22Rv1 (cell line): ENCODE data around the gene SPINK2.

Source experiments
- H3K27ac ChIP-seq: fragments of 450-650 bp; 2 replicates; pipeline ENCODE4 v1.5.1; 2017
- ZFX ChIP-seq: fragments of 450-650 bp; IDR thresholded peaks from 2 replicates; pipeline ENCODE4 v1.6.1; 2017; ENCODE audit warnings: antibody characterized with exemption, borderline replicate concordance
- TF ChIP-seq, protein P1 (sequence below): fragments of 450-650 bp; IDR thresholded peaks from 2 replicates; pipeline ENCODE4 v1.5.1; 2017; ENCODE audit warnings: mild to moderate bottlenecking

Gene SPINK2

GRCh38 chr4:56783986-56784385, 37.5 kb downstream of the SPINK2 start:
- TF ChIP-seq, protein P1, sequence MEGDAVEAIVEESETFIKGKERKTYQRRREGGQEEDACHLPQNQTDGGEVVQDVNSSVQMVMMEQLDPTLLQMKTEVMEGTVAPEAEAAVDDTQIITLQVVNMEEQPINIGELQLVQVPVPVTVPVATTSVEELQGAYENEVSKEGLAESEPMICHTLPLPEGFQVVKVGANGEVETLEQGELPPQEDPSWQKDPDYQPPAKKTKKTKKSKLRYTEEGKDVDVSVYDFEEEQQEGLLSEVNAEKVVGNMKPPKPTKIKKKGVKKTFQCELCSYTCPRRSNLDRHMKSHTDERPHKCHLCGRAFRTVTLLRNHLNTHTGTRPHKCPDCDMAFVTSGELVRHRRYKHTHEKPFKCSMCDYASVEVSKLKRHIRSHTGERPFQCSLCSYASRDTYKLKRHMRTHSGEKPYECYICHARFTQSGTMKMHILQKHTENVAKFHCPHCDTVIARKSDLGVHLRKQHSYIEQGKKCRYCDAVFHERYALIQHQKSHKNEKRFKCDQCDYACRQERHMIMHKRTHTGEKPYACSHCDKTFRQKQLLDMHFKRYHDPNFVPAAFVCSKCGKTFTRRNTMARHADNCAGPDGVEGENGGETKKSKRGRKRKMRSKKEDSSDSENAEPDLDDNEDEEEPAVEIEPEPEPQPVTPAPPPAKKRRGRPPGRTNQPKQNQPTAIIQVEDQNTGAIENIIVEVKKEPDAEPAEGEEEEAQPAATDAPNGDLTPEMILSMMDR = no peak

DNA sequence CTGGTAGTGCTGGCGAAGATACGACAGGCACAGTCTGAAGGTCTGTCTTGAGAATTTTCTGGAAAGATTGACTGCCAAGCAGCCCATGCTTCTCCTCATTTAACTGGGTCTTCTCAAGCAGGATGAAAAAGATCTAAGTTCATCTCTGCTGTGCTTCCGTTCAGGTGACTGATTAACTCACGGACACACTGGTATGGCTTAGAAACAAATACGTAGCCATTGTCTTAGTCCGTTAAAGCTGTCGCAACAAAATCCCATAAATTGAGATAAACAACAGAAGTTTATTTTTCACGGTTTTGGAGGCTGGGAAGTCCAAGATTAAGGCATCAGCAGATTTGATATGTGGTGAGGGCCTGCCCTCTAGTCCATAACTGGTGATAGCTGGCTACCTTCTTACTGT, 39.5 kb downstream of the SPINK2 start:
- no peak for TF ChIP-seq ZFX
- TF ChIP-seq, protein P1 = no peak
- H3K27ac ChIP-seq = no peak overlapping the region

More at GRCh38 chr4:56783986-56784385, 37.5 kb downstream of the SPINK2 start:
- H3K27ac ChIP-seq = no peak overlapping the region

GRCh38 chr4:56773346-56773745, 48.2 kb downstream of the SPINK2 start:
- H3K27ac ChIP-seq = no peak overlapping the region
- no peak for TF ChIP-seq ZFX
- TF ChIP-seq, protein P1 = no peak

DNA sequence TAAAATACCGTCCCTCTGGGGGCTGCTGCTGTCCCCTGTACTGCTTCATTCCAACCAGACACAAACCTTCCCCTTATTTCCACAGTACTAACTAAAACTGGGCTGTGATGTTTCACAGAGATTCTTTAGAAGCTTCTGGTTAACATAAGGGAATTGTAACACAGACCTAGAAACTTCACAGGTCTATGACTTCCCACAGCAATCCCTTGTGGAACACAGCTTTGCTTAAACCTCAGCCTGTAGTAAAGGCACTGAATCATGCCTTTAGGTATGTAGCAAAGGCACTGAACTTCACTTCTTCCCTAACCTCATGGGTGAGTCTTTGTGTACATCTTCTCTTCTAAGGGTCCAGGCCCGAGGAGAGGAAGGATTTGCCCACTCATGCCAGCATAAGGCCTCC, 49.4 kb downstream of the SPINK2 start:
- no peak for TF ChIP-seq ZFX
- TF ChIP-seq, protein P1 = no peak
- no peak overlapping the region for H3K27ac ChIP-seq

- no peak overlapping the region for H3K27ac ChIP-seq
- no peak for TF ChIP-seq ZFX
- TF ChIP-seq, protein P1 = no peak
These were observed 52.7 kb downstream of the SPINK2 start for GRCh38 chr4:56768763-56769162.

- H3K27ac ChIP-seq = no peak overlapping the region
- TF ChIP-seq, protein P1 = no peak
- TF ChIP-seq ZFX = no peak
These were observed 53.2 kb downstream of the SPINK2 start for GRCh38 chr4:56768316-56768715.

GRCh38 chr4:56767567-56767966, 53.9 kb downstream of the SPINK2 start:
- TF ChIP-seq, protein P1 = no peak
- no peak overlapping the region for H3K27ac ChIP-seq
